Gastrocnemius medialis (tissue), 4 donors: ENCODE data around the gene GLYAT. TPM values are rescaled to one million over a fixed set of nuclear protein-coding genes. Genes with fewer than 3 reads are reported as not detected.

Source experiments
- ATAC-seq, 2 donors: fragments of 150-250 bp; one replicate each; pipeline ENCODE4 v1.9.1; 2016
- DNase-seq, 2 donors: peaks; one replicate each; pipeline ENCODE4 v3.0.0-alpha.2; 2019
- H3K27ac ChIP-seq, 4 donors: fragments of 200-600 bp; sonication (generic); 1 replicate in 1 of 4; 2 replicates in 3 of 4; pipeline ENCODE4 v1.5.1; 2016 to 2018; ENCODE audit warnings: mild to moderate bottlenecking in 2 of 4, moderate library complexity in 1 of 4
- H3K27me3 ChIP-seq, 3 donors: fragments of 200-600 bp; sonication (generic) in 2 of 3; 1 replicate in 1 of 3; 2 replicates in 2 of 3; pipeline versions ENCODE4 v1.5.1 to v1.6.0; 2016 to 2019; ENCODE audit warnings: mild to moderate bottlenecking in 1 of 3, moderate library complexity in 1 of 3
- H3K36me3 ChIP-seq, 2 donors: fragments of 200-600 bp; sonication (generic) in 1 of 2; one replicate each; pipeline ENCODE4 v1.5.1; 2017 to 2018
- H3K4me1 ChIP-seq, 2 donors: fragments of 200-600 bp; sonication (generic) in 1 of 2; one replicate each; pipeline ENCODE4 v1.5.1; 2016 to 2017; ENCODE audit warnings: mild to moderate bottlenecking in 2 of 2
- H3K4me3 ChIP-seq, 4 donors: fragments of 200-600 bp; sonication (generic) in 3 of 4; 1 replicate in 1 of 4; 2 replicates in 3 of 4; pipeline ENCODE4 v1.5.1; 2016 to 2019; ENCODE audit warnings: mild to moderate bottlenecking in 2 of 4
- H3K9me3 ChIP-seq, 3 donors: fragments of 200-600 bp; sonication (generic) in 2 of 3; 1 replicate in 1 of 3; 2 replicates in 2 of 3; pipeline ENCODE4 v1.5.1; 2016 to 2019
- POLR2A ChIP-seq, 2 donors: fragments of 450-650 bp; IDR thresholded peaks; one replicate each; pipeline ENCODE4 v1.6.1; 2017; ENCODE audit warnings: antibody characterized with exemption in 2 of 2, mild to moderate bottlenecking in 2 of 2, moderate library complexity in 2 of 2
- in situ Hi-C, 4 donors: fragments of 200-750 bp; cut with MboI; loops; one replicate each; pipeline versions ENCODE4 v1.15.0 to v1.8.0; 2017; ENCODE audit warnings: low sequenced_read_pairs in 4 of 4
- intact Hi-C: fragments of 100-400 bp; cut with DNase I; formaldehyde crosslinking; loops from one replicate; pipeline ENCODE4 v1.15.1; 2023; ENCODE audit warnings: low total_unique reads
- total RNA-seq, 4 donors: library from RNA; depleted of rRNA; stranded (reverse); fragments of >200 nt; gene quantifications; one replicate each; pipeline versions ENCODE4 v1.1.0 to v1.2.3, GENCODE V29; 2016
- TF ChIP-seq, protein P1 (sequence below), 5 experiments: fragments of 450-650 bp in 3 of 5; fragments of 200-600 bp in 2 of 5; sonication (generic) in 2 of 5; IDR thresholded peaks in 4 of 5; conservative IDR thresholded peaks in 1 of 5; 1 replicate in 4 of 5; 2 replicates in 1 of 5; pipeline ENCODE4 v1.5.1; 2016 to 2019; ENCODE audit warnings: antibody characterized with exemption in 5 of 5, mild to moderate bottlenecking in 3 of 5, moderate library complexity in 3 of 5

The GLYAT gene, protein sequence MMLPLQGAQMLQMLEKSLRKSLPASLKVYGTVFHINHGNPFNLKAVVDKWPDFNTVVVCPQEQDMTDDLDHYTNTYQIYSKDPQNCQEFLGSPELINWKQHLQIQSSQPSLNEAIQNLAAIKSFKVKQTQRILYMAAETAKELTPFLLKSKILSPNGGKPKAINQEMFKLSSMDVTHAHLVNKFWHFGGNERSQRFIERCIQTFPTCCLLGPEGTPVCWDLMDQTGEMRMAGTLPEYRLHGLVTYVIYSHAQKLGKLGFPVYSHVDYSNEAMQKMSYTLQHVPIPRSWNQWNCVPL
- under 1 TPM in 2 of 4 donors, not detected in 2; 0.23 to 0.24 TPM for total RNA-seq

- no peaks in the 10 kb centered on the region for H3K36me3 ChIP-seq
- H3K4me3 ChIP-seq, result no peak within 1 kb of the TSS
- intact Hi-C loops (no loop called here), in situ Hi-C loops (loop anchor here in 1 of 4 donors (25.0 kb wide), 1 partner anchor 105 kb away; the partner anchor contains the start of gene GLYATL2)
- TF ChIP-seq, protein P1, sequence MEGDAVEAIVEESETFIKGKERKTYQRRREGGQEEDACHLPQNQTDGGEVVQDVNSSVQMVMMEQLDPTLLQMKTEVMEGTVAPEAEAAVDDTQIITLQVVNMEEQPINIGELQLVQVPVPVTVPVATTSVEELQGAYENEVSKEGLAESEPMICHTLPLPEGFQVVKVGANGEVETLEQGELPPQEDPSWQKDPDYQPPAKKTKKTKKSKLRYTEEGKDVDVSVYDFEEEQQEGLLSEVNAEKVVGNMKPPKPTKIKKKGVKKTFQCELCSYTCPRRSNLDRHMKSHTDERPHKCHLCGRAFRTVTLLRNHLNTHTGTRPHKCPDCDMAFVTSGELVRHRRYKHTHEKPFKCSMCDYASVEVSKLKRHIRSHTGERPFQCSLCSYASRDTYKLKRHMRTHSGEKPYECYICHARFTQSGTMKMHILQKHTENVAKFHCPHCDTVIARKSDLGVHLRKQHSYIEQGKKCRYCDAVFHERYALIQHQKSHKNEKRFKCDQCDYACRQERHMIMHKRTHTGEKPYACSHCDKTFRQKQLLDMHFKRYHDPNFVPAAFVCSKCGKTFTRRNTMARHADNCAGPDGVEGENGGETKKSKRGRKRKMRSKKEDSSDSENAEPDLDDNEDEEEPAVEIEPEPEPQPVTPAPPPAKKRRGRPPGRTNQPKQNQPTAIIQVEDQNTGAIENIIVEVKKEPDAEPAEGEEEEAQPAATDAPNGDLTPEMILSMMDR (IDR thresholded peaks at IDR 0.05 in 4 of 5, conservative IDR thresholded peaks at IDR 0.05 in 1 of 5), result no peak
- no peak for TF ChIP-seq POLR2A (IDR thresholded peaks at IDR 0.05)
- H3K4me1 ChIP-seq, result no peaks in the 10 kb centered on the region
- DNase-seq (no peak), ATAC-seq (no peak)
- H3K27ac ChIP-seq, result no peak within 1 kb of the TSS
- no peaks in the 10 kb centered on the region for H3K27me3 ChIP-seq
- no peaks in the 10 kb centered on the region for H3K9me3 ChIP-seq
Observed at GRCh38 chr11:58731819-58732218, at the start of gene GLYAT. Gene GLYAT, minus strand, starts transcription at chr11:58731943. Its CDS starts 7,447 bp downstream, at chr11:58724496.

DNA sequence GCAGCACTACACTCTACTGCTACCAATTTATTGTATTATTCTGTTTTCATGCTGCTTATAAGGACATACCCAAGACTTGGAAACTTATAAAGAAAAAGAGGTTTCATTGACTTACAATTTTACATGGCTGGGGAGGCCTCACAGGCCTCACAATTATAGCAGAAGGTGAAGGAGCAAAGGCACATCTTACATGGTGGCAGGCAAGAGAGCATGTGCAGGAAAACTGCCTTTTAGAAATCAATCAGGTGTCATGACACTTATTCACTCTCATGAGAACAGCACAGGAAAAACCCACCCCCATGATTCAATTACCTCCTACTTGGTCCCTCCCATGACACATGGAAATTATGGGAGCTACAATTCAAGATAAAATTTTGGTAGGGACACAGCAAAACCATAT lies 49.6 kb upstream of the GLYAT start:
- intact Hi-C loops, result no loop called here

DNA sequence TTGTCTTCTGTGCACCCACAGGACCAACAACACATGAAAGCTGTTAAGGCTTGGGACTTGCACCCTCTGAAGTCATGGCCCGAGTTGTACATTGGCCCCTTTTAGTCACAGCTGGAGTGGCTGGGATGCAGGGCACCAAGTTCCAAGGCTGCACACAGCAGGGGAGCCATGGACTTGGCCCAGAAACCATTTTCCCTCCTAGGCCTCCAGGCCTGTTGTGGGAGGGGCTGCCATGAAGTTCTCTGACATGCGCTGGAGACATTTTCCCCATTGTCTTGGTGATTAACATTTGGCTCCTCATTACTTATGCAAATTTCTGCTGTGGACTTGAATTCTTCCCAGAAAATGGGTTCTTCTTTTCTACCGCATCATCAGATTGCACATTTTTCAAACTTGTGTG lies 48.8 kb upstream of the GLYAT start:
- intact Hi-C loops, result no loop called here
- Histone ChIP-seq H3K4me3 (no peak overlapping the region), H3K27me3 (no peaks in the 10 kb centered on the region), H3K9me3 (no peaks in the 10 kb centered on the region), H3K4me1 (no peaks in the 10 kb centered on the region), H3K27ac (no peak overlapping the region), H3K36me3 (no peaks in the 10 kb centered on the region)
- DNase-seq, result no peak
- in situ Hi-C loops, result no loop called here
- TF ChIP-seq, protein P1 (IDR thresholded peaks at IDR 0.05 in 4 of 5, conservative IDR thresholded peaks at IDR 0.05 in 1 of 5), result no peak
- TF ChIP-seq POLR2A (IDR thresholded peaks at IDR 0.05), result no peak
- ATAC-seq, result no peak

More for the DNA sequence above, 49.6 kb upstream of the GLYAT start:
- H3K36me3 ChIP-seq, result no peaks in the 10 kb centered on the region
- H3K4me1 ChIP-seq, result no peaks in the 10 kb centered on the region
- H3K27me3 ChIP-seq, result no peaks in the 10 kb centered on the region
- H3K27ac ChIP-seq, result no peak overlapping the region
- TF ChIP-seq, protein P1 (IDR thresholded peaks at IDR 0.05 in 4 of 5, conservative IDR thresholded peaks at IDR 0.05 in 1 of 5), result no peak
- TF ChIP-seq POLR2A (IDR thresholded peaks at IDR 0.05), result no peak
- ATAC-seq (no peak), DNase-seq (no peak)
- in situ Hi-C loops, result no loop called here
- H3K9me3 ChIP-seq, result no peaks in the 10 kb centered on the region
- no peak overlapping the region for H3K4me3 ChIP-seq

GRCh38 chr11:58776891-58777710 lies 45.4 kb upstream of the GLYAT start:
- intact Hi-C loops, result no loop called here
- TF ChIP-seq, protein P1 (IDR thresholded peaks at IDR 0.05 in 4 of 5, conservative IDR thresholded peaks at IDR 0.05 in 1 of 5), result no peak
- TF ChIP-seq POLR2A (IDR thresholded peaks at IDR 0.05), result no peak
- no peak overlapping the region for H3K27ac ChIP-seq
- in situ Hi-C loops, result no loop called here
- no peak overlapping the region for H3K4me3 ChIP-seq
- H3K27me3 ChIP-seq, result no peaks in the 10 kb centered on the region
- no peak for ATAC-seq
- H3K4me1 ChIP-seq, result no peaks in the 10 kb centered on the region
- DNase-seq, result no peak
- no peaks in the 10 kb centered on the region for H3K9me3 ChIP-seq
- no peaks in the 10 kb centered on the region for H3K36me3 ChIP-seq
